Body of pancreas (tissue), 4 donors: ENCODE data around the gene ANXA4.
A peak's percentile ranks its signal among the peaks of the same experiment; 100 is the strongest.

ENCODE experiments used
- CTCF ChIP-seq, 7 experiments: fragments of 450-650 bp in 4 of 7; fragments of 200-600 bp in 3 of 7; sonication (generic) in 3 of 7; IDR thresholded peaks; one replicate each; pipeline ENCODE4 v1.5.1; 2016 to 2019; ENCODE audit warnings: antibody characterized with exemption in 7 of 7
- POLR2A ChIP-seq, 3 donors: fragments of 450-650 bp; IDR thresholded peaks; one replicate each; pipeline ENCODE4 v1.6.1; 2016; ENCODE audit warnings: antibody characterized with exemption in 3 of 3, mild to moderate bottlenecking in 2 of 3

DNA sequence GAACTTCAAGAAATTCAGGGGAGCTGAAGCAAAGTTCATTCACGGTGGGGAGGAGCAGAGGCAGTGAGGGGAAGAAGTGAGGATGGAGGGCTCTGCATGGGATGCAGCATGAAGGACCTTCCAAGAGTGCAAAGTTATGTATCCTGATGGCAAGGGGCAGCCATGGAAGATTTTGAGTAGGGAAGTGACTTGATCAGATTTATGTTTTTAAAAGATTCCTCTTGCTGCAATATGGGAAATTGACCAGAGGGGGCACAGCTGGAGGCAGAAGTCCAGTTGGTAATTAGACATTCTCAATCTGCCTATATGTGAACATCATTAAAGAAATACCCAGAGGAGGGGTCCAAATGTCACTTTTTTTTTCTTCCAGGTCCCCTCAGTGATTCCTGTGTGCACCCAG is 21.5 kb upstream of the ANXA4 start:
- TF ChIP-seq POLR2A (IDR thresholded peaks at IDR 0.05) (no peak), CTCF (IDR thresholded peaks at IDR 0.05) (peak in 4 of 7 experiments; percentile 5 to 23 (median 16))
